Stimulated activated CD4-positive, alpha-beta T cell treated with anti-CD3 and anti-CD28 coated beads, Interleukin-15, amount 100 ng/mL, for 24 hours (primary cell): Measurements from ENCODE around the gene TRPM1.

Source experiments
- DNase-seq: peaks from one replicate; pipeline ENCODE4 v3.0.0-alpha.2; 2020

The TRPM1 gene

GRCh38 chr15:31013863-31014607, 87.5 kb downstream of the TRPM1 start:
- DNase-seq, result no peak

- no peak for DNase-seq
Observed at GRCh38 chr15:31012455-31012854, 89.1 kb downstream of the TRPM1 start.

- DNase-seq, result no peak
Observed at GRCh38 chr15:31010036-31010435, 91.5 kb downstream of the TRPM1 start.

- no peak for DNase-seq
Observed at GRCh38 chr15:31005660-31006059, 95.9 kb downstream of the TRPM1 start.

GRCh38 chr15:31004220-31004733, 97.2 kb downstream of the TRPM1 start:
- DNase-seq, result no peak

GRCh38 chr15:31001702-31002101, 99.8 kb downstream of the TRPM1 start:
- DNase-seq, result no peak

- no peak for DNase-seq
Observed at GRCh38 chr15:30999729-31000128, 101.8 kb downstream of the TRPM1 start.

GRCh38 chr15:30997270-30997669, 104.3 kb downstream of the TRPM1 start:
- no peak for DNase-seq

- DNase-seq, result no peak
Observed at GRCh38 chr15:30992249-30992864, 109.2 kb downstream of the TRPM1 start.

GRCh38 chr15:30991255-30992235, 110.0 kb downstream of the TRPM1 start, which contains the start of gene MTMR10:
MTMR10 (minus strand) TSS chr15:30991628; CDS start chr15:30991506, 122 bp downstream.
- DNase-seq, result peak; percentile 81

- DNase-seq, result no peak
Observed at GRCh38 chr15:30990446-30991254, 110.9 kb downstream of the TRPM1 start.

- DNase-seq, result no peak
Observed at GRCh38 chr15:30990036-30990435, 111.5 kb downstream of the TRPM1 start.

GRCh38 chr15:30985081-30985531, 116.4 kb downstream of the TRPM1 start:
- no peak for DNase-seq

GRCh38 chr15:30984542-30984941, 117.0 kb downstream of the TRPM1 start:
- no peak for DNase-seq

- DNase-seq, result no peak
Observed at GRCh38 chr15:30984118-30984517, 117.4 kb downstream of the TRPM1 start.

- DNase-seq, result no peak
Observed at GRCh38 chr15:30979457-30979856, 122.1 kb downstream of the TRPM1 start.

GRCh38 chr15:30978328-30978727, 123.2 kb downstream of the TRPM1 start:
- no peak for DNase-seq

GRCh38 chr15:30974112-30974511, 127.4 kb downstream of the TRPM1 start:
- DNase-seq, result no peak

GRCh38 chr15:30973379-30973778, 128.1 kb downstream of the TRPM1 start:
- no peak for DNase-seq

GRCh38 chr15:30969724-30970123, 131.8 kb downstream of the TRPM1 start:
- DNase-seq, result no peak

GRCh38 chr15:30963681-30964080, 137.8 kb downstream of the TRPM1 start:
- DNase-seq, result no peak

GRCh38 chr15:30962659-30963058, 138.9 kb downstream of the TRPM1 start:
- DNase-seq, result no peak
